DLD1 (cell line): Measurements from ENCODE around the gene SMYD3.

ENCODE experiments used
- in situ Hi-C: cut with HindIII; loops from 2 replicates; pipeline ENCODE4 v1.10.0; 2017; ENCODE audit warnings: low sequenced_read_pairs

SMYD3 gene

DNA sequence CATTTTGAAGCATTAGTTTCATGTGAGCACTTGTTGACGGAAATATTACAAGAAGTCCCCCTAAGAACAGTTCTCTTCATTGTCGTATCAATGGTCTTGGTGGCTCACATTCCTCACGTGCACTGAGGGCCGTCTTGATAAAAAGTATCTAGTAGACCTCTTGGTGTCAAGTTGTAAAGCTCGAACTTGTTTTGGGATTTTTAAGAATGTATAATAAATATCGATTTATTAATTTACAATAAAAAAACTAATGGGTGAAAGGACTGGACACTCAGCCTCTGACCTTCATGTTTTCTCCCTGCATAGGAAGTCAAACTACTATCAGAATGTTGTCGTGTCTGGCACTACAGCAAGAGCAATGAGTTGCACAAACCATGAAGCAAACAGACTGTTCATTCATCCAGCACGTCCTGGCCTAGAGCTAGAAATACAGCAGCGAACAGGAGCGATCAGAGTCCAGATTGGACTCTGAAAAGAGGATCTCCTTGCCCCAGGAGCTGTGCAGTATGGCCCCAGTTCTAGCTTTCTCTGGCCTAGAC, 319.2 kb downstream of the SMYD3 start:
- in situ Hi-C loops = no loop called here

- in situ Hi-C loops = no loop called here
These were observed 322.6 kb downstream of the SMYD3 start for GRCh38 chr1:246184503-246184902.

DNA sequence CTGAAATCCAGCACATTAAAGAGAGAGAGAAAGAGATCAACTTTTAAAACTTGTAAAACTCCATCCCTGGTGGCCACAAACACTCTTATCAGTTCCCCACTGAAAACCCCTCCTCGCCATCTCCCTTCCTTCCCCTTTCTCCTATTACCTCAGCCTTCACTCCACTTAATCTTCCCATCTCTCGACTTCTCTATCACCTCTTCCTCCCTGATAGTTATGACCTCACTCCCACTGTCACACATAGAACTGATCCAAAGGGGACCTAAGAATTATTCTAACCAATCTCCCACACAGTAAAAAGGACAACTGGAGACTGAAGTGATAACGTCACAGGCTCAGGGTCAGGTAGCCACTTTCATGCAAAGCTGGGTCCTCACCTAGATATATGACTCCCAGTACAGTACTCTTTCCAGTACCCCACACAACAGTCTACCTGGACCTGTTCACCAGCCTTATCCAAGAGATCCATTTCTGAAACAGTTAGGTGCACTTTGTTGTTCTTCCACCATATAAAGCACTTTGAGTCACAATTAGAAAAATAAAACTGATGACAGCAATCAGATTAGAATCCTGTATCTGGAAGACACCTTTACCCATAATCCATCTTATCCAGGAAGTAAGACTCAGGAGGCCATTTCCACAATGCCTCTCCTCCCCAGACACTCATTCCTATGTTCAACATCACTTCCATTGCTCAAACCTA, 324.8 kb downstream of the SMYD3 start:
- in situ Hi-C loops = no loop called here

GRCh38 chr1:246181241-246181640, 325.8 kb downstream of the SMYD3 start:
- in situ Hi-C loops = no loop called here

DNA sequence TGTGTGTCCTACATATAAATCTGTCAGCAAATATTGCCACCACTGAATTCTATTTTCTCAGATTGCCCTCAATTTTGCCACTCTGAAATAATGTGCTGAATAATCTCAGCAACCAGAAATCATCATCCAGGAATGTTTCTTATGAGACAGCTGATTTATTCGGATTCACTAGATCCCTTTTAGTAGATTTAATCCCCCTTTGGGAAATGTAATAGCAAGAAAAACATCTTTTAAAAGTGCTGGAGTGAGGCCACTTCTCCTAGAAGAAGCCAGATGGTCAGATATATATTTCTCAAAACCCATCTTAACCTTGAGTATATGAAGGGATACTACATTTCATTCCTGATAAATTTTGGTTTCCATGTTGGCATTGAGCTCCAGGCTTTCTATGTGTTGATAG, 327.7 kb downstream of the SMYD3 start:
- in situ Hi-C loops = no loop called here

- in situ Hi-C loops = no loop called here
These were observed 328.3 kb downstream of the SMYD3 start for GRCh38 chr1:246178717-246179311.

- in situ Hi-C loops = no loop called here
These were observed 330.7 kb downstream of the SMYD3 start for GRCh38 chr1:246176126-246177024.

GRCh38 chr1:246170574-246171261, 336.4 kb downstream of the SMYD3 start:
- in situ Hi-C loops = no loop called here

- in situ Hi-C loops = no loop called here
These were observed 337.6 kb downstream of the SMYD3 start for GRCh38 chr1:246169486-246169885.

DNA sequence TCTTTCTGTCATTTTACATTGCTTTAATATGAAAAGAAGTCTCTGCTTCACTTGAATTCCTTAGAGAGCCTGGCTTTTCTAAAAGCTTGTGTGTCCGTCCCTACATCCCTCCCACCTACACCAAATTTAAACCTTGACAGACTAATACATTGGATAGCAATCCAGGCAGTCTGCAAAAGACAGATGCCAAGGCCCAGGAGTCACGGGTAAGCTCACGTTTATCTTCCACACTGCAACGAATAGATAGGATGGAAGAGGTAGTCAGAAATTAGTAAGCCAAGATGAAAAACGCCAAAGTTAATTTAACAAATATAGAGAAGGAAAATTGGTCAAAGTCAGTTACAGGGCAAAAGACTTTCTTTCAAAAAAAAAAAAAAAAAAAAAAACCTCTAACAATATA, 338.1 kb downstream of the SMYD3 start:
- in situ Hi-C loops = no loop called here

DNA sequence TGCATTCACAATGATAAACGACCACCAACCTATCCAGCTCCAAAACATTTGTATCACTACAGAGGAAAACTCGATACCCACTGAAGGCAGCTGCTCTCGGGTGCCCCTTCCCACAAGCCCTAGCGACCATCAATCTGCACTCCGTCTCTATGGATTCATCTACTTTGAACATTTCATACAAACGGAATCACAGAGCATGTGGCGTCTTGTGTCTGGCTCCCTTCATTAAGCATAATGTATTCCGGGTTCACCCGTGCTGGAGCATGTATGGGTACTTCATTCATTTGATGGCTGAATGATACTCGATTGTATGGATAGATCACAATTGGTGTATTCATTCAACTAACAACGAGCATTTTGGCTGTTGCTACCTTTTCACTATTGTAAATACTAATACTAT, 340.2 kb downstream of the SMYD3 start:
- in situ Hi-C loops = no loop called here

- in situ Hi-C loops = no loop called here
These were observed 341.0 kb downstream of the SMYD3 start for GRCh38 chr1:246165826-246166709.

DNA sequence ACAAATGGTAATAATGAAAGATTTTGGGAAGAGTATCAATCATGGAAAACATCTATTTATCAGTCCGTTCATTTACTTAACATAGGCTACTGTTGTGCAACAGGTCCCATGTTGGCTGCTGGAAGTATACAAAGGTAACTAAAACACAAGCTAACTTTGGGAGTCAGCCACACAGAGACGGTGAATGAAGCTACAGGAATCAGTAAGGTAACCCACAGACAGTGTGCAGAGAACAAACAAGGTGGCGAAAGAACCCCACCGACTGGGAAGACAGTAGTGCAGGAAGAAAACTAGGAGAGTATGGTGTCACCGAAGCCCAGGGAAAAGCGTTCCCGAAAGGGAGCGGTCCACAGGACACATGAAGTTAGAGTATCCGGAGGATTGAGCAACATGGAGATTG, 342.3 kb downstream of the SMYD3 start:
- in situ Hi-C loops = no loop called here

DNA sequence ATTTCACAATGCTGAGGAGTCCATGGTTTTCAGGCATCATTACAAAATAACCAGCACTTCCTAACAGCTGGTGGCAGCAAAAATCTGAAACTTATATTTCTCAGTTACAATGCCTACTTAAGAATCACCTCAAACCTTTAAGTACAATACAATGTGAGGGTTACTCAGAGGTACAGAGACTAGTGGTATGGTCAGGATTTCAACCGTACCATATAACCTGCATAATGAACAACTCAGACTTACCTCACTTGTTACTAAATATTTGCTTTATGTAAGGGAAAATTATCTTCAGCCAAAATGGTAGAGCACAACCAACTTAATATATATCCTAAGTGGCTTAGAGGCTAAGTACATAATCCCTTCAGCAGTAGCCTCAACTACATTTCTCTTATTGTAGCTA, 344.5 kb downstream of the SMYD3 start:
- in situ Hi-C loops = no loop called here

DNA sequence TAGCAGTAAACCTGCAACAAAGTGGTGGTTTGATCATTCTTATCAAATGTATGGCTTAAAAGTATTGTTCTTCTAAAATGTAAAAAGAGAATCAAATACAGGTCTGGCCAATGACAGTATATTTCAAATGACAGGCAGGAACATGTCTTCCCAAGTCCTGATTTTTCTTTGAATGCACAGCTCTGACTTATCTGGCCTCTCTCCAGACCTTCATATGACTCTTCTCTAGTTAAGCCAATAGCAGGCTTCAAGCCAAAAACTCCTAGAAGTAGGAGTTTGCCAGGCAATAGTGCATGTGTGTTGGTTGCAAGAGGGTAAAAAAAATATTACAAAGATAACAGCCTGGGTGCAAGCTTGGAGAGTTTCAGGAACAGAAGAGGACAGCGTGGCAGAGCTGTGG, 345.5 kb downstream of the SMYD3 start:
- in situ Hi-C loops = no loop called here

- in situ Hi-C loops = no loop called here
These were observed 346.2 kb downstream of the SMYD3 start for GRCh38 chr1:246160905-246161304.

- in situ Hi-C loops = no loop called here
These were observed 346.7 kb downstream of the SMYD3 start for GRCh38 chr1:246160374-246160773.

DNA sequence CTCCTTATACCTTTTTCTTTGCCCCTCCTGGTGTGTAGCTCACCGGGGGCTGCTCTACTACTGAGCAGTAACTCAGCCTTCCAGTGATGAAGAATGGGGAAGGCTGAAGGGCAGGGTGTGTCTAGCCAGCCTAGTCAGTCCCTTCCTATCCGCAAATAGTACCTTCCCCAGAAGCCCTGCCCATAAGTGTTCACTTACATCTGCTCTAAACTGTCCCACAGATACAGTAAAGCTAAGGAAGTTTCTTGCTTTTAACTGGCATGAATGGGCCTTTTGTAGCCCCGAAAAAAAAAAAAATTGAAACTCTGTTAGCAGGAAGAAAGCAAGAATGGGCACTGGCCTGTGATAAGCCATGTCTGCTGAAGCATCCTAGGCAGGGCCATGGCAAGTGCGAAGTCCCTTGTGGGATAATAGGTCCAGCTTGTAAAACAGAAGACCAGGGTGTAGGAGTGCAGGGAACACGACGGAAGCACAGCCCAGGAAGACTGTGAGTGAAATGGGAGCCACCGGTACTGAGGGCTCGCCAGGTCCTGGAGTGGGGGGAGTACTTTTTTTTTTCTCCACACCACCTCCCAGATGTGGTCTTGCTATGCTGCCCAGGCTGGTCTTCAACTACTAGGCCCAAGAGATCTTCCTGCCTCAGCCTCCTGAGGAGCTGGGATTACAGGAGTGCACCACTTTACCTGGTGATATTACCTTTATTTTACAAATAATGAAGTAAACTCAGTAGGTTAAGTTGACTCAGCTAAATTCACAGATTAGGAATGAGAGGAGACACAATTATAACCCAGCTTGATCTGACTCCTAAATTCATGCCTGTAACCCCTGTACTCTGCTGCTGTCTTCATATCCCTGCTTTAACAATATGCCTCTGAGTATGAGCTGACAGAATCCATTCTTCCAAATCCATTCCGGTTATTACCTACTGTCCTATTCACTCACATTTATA, 347.5 kb downstream of the SMYD3 start:
- in situ Hi-C loops = no loop called here

GRCh38 chr1:246158131-246158530, 348.9 kb downstream of the SMYD3 start:
- in situ Hi-C loops = no loop called here
